DMS53 (cell line): ENCODE measurements around the gene SKAP2.

Experiments used
- DNase-seq: peaks from one replicate; lab custom pipeline; 2025; lab: John Stamatoyannopoulos, UW

Gene SKAP2

GRCh38 chr7:26759108-26759507, 105.3 kb downstream of the SKAP2 start:
- peak; percentile 94 for DNase-seq

DNA sequence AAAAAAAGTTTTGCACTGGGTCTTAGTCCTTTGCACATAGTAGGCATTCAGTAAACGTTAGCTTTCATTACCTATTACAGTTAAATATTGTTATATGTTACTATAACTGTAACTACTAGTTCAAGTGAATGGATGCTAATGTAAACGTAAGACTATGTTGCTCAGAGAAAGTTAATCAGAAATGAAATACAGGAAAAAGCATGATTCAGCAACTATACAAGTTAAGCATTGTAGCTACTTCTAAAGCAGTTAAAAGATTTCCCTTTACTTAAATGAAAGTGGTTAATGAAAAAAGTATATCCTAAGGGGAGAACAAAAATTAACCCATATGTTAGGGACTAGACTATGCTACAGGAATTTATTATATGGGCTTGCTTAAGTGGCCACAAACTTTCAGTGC, 121.2 kb downstream of the SKAP2 start:
- DNase-seq, result peak; percentile 13

- DNase-seq, result no peak
Measured at GRCh38 chr7:26735976-26736600, 128.3 kb downstream of the SKAP2 start.

DNA sequence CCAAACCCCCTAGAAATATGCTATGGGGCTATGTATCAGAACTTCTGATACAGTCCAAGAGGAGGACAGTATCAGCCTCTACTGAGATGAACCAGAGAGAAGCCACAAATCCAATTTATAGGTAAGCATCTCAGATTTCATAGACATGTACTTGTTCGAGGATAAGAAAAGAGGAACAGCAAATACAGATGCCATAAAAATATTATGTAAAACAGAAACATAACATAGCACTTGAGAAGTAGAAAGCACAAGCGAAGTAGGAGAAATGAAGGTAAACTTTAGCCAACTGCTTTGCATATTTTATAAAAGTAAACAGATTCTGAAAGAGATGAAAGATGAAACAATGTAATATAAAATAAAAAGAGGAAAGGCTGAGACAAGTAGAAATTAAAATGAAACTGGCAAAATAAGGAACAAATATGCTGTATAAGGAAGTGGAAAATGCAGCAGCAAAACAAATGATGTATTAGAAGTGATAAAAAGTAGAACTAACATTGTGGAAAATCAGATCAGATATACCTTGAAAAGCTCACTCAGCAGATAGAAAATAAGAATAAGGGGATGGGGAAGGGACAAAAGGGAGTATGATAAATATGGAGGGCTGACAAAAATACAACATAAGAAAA, 135.1 kb downstream of the SKAP2 start:
- no peak for DNase-seq

- DNase-seq, result no peak
Measured at GRCh38 chr7:26726051-26726450, 138.3 kb downstream of the SKAP2 start.

DNA sequence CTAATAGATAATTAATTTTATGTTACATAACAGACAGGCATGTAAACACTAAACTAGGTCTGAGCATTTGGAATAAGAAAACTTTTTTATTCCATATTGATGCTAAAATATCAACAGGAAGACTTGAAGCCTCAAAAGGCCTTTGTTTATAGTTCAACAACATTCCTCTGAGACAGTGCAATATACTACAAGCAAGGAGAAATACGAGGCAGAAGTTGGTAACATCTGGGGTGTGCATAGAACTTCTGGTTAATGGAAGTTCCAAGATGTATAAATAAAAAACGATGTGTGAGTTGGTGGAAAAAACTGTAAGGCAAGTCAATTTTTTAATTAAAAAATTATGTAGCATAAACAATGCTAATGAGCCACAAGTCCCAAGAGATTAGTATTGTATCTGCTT, 139.6 kb downstream of the SKAP2 start:
- DNase-seq, result no peak

GRCh38 chr7:26723129-26723528, 141.3 kb downstream of the SKAP2 start:
- DNase-seq, result no peak

- DNase-seq, result no peak
Measured at GRCh38 chr7:26721450-26721849, 142.9 kb downstream of the SKAP2 start.

- DNase-seq, result no peak
Measured at GRCh38 chr7:26718063-26718462, 146.3 kb downstream of the SKAP2 start.

DNA sequence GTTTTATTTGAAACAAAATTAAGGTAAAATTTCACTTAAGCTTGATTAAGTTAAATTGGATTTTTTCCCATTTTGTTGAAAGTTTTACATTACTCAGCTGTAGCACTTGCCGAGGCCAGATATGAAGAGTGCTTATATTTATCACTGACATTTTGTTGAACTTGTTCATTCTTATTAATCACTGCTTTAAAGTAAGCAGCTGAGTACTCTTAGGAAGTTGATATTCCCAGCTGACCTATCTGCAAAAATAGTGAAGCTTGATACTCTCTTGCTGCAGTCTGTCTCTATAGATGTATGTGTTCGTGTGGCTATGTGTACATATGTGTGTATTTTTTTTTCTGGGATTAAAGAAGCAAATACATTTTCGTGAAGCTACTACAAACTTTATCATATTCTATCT, 150.0 kb downstream of the SKAP2 start:
- DNase-seq, result no peak

- DNase-seq, result no peak
Measured at GRCh38 chr7:26714006-26714405, 150.4 kb downstream of the SKAP2 start.

GRCh38 chr7:26709210-26709990, 155.0 kb downstream of the SKAP2 start:
- no peak for DNase-seq

DNA sequence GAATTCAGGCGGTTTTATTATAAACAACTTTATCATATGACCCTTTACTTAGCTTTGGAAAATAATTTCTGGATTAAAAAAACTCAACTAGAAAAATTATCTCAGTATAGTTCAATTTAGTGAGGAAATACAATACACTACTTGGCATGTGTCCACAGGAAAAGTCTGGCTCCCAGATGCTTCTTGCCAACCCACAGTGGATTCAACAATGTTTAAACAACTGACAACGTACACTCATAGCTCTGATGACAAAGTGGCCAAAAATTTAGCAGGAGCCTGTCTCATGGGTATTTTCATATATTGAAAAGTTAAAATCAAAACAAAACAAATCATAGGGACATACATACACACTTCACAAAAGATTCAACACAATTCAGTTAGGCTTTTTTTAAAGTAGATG, 158.8 kb downstream of the SKAP2 start:
- peak; percentile 83 for DNase-seq

- DNase-seq, result no peak
Measured at GRCh38 chr7:26704786-26705185, 159.6 kb downstream of the SKAP2 start.

GRCh38 chr7:26704036-26704435, 160.4 kb downstream of the SKAP2 start:
- DNase-seq, result no peak

DNA sequence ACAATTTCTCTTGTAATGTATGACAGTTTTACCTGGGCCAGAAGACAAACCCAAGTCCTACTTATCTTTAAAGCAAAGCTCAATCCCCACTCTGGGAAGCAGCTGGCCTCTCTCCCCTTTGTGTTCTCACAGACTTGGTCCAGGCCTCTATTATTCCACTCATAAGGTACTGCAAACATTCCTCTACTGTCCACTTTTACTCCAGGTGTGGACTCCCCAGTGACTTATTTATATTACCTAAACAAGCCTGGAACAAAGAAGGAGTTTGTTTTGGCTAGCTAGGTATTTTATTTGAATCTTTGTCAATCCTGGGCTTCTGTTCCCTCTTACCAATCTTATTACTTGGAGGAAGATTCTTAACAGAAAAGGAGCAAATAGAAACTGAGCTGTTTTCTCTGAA, 163.5 kb downstream of the SKAP2 start:
- DNase-seq, result no peak

DNA sequence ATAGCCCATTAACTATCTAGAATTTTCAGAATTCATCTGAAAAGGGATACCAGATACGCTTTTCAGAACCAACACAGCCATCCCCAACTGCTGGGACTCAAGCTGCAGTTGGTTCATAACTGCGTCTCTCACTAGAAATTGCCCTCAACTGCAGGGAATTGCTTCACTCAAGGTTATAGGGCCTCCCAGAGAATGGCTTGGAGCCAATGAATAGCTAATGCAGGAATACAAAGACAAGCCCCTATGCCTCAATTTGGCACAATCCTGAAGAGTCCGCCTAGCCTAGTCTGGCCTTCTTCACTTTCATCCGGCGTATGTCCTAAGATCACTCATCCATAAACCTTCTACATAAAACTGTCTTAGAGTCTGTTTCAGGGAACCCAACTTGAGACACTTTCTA, 164.0 kb downstream of the SKAP2 start:
- no peak for DNase-seq

DNA sequence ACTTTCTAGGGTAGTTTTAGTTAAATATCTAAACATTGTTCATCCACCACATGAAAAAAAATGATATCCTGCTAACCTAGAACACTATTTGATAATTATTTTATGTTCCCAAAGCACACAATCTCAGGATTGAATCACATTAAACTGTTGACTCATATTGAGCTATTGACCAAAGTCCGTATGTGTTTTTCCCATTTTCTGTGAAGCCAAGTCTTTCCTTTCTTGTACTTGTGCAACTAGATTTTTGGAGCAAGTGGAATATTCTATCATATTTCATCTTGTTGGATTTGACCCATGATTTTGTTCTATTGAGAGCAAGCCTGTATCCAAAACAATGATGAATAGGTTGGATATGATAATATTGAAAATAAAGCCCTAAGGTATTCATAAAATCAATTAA, 164.6 kb downstream of the SKAP2 start:
- DNase-seq, result peak; percentile 36

DNA sequence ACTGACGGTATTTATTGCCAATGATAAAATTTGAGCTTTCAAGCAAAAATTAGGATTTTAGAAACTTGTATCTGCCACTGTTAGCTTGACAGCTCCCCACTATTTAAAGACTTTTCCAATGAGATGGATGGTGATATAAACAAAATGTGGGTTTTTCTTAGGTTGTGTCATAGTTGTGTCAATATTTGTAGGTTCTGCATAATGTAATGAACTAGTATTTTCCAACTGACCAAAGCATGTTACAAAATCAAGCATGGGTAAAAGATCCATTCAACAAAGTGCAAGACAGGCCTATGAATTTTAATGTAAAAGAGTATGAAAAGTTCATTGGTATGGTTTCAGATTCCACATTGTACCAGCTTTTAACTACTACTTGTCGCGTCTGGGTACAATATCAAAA, 165.6 kb downstream of the SKAP2 start:
- DNase-seq, result no peak

DNA sequence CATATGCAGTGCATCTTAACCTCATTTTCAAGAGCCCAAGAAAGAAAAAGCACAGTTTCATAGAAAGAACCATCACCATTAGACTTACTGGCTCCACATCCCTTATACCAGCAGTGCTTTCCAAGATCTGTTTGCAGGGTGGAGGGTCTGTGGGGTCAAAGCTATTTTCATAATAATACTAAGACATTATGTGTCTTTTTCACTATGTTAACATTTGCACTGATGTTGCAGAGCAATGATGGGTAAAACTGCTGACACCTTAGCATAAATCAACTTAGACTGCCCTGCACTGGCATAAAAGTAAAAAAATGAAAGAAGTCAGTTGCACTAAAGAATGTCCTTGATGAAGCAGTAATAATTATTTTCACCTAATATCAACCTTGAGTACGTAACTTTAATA, 166.2 kb downstream of the SKAP2 start:
- DNase-seq, result no peak

- no peak for DNase-seq
Measured at GRCh38 chr7:26696978-26697377, 167.4 kb downstream of the SKAP2 start.

- DNase-seq, result no peak
Measured at GRCh38 chr7:26696161-26696560, 168.2 kb downstream of the SKAP2 start.

- DNase-seq, result no peak
Measured at GRCh38 chr7:26694713-26695112, 169.7 kb downstream of the SKAP2 start.
